HepG2 (cell line): ENCODE measurements around the gene CA14.

Experiments used
- EED ChIP-seq: sonication (generic); formaldehyde crosslinking; IDR thresholded peaks from 2 replicates; pipeline ENCODE4 v1.5.0; 2020; ENCODE audit warnings: mild to moderate bottlenecking, missing genetic modification reagents
- FOSL1 ChIP-seq: sonication (generic); formaldehyde crosslinking; IDR thresholded peaks from 2 replicates; pipeline ENCODE4 v1.9.0; 2021; ENCODE audit warnings: missing genetic modification reagents, borderline replicate concordance
- FOXK1 ChIP-seq: sonication (generic); formaldehyde crosslinking; IDR thresholded peaks from 2 replicates; pipeline ENCODE4 v1.4.0; 2020; ENCODE audit warnings: low read depth, missing genetic modification reagents, borderline replicate concordance
- HIVEP1 ChIP-seq: sonication (generic); formaldehyde crosslinking; IDR thresholded peaks from 2 replicates; pipeline ENCODE4 v1.4.0; 2020; ENCODE audit warnings: mild to moderate bottlenecking, missing genetic modification reagents
- JUND ChIP-seq: sonication (generic); formaldehyde crosslinking; IDR thresholded peaks from 2 replicates; pipeline ENCODE4 v1.8.0; 2022; ENCODE audit warnings: mild to moderate bottlenecking, missing genetic modification reagents
- RFX5 ChIP-seq: IDR thresholded peaks from 2 replicates; pipeline ENCODE4 v1.6.1; 2011; ENCODE audit warnings: low read depth, low read length, improper control_type of control experiment
- TEAD2 ChIP-seq: sonication (generic); formaldehyde crosslinking; IDR thresholded peaks from 2 replicates; pipeline ENCODE4 v1.9.0; 2021; ENCODE audit warnings: missing genetic modification reagents
- ZNF317 ChIP-seq: sonication (generic); formaldehyde crosslinking; IDR thresholded peaks from 2 replicates; pipeline ENCODE4 v1.5.0; 2020; ENCODE audit warnings: mild to moderate bottlenecking, missing genetic modification reagents
- ZNF350 ChIP-seq: sonication (generic); formaldehyde crosslinking; IDR thresholded peaks from 2 replicates; pipeline ENCODE4 v1.4.0; 2020; ENCODE audit warnings: mild to moderate bottlenecking, low read depth, missing genetic modification reagents, borderline replicate concordance
- TF ChIP-seq, protein P1 (sequence below): sonication (generic); formaldehyde crosslinking; conservative IDR thresholded peaks from 2 replicates; pipeline ENCODE4 v1.8.0; 2022; ENCODE audit warnings: low read depth, missing genetic modification reagents
- TF ChIP-seq, protein P2 (sequence below): sonication (generic); formaldehyde crosslinking; IDR thresholded peaks from 2 replicates; pipeline ENCODE4 v1.5.0; 2020; ENCODE audit warnings: missing genetic modification reagents, mild to moderate bottlenecking, borderline replicate concordance
- TF ChIP-seq, protein P3 (sequence below): sonication (generic); formaldehyde crosslinking; IDR thresholded peaks from 2 replicates; pipeline ENCODE4 v1.5.0; 2020; ENCODE audit warnings: mild to moderate bottlenecking, missing genetic modification reagents, moderate library complexity
- TF ChIP-seq, protein P4 (sequence below): sonication (generic); formaldehyde crosslinking; IDR thresholded peaks from 2 replicates; pipeline ENCODE4 v1.5.1; 2020; ENCODE audit warnings: mild to moderate bottlenecking, missing genetic modification reagents, moderate library complexity

DNA sequence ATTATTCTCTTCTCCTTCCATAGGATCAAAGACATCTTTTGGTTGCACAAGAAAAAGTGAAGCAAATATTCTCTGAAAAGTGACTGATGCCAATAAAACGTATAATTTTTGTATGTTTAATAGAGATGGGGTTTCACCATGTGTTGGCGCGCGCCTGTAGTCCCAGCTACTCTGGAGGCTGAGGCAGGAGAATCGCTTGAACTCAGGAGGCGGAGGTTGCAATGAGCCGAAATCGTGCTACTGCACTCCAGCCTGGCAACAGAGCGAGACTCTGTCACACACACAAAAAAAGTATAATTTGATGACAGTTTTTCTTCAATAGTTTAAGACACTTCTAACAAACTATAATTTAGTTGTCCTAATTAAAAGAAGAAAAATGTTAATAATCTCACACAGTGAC is 45.5 kb upstream of the CA14 start:
- TF ChIP-seq, protein P1, sequence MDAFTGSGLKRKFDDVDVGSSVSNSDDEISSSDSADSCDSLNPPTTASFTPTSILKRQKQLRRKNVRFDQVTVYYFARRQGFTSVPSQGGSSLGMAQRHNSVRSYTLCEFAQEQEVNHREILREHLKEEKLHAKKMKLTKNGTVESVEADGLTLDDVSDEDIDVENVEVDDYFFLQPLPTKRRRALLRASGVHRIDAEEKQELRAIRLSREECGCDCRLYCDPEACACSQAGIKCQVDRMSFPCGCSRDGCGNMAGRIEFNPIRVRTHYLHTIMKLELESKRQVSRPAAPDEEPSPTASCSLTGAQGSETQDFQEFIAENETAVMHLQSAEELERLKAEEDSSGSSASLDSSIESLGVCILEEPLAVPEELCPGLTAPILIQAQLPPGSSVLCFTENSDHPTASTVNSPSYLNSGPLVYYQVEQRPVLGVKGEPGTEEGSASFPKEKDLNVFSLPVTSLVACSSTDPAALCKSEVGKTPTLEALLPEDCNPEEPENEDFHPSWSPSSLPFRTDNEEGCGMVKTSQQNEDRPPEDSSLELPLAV: no peak
- TF ChIP-seq, protein P2, sequence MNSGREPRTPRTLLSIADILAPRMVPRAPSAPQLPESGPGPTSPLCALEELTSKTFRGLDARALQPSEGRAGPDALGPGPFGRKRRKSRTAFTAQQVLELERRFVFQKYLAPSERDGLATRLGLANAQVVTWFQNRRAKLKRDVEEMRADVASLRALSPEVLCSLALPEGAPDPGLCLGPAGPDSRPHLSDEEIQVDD (CRISPR knock-in tag): no peak
- TF ChIP-seq FOXK1 (no peak), EED (CRISPR knock-in tag) (no peak), ZNF317 (CRISPR knock-in tag) (no peak), FOSL1 (CRISPR knock-in tag) (no peak), RFX5 (no peak), TEAD2 (no peak), HIVEP1 (CRISPR knock-in tag) (no peak), ZNF350 (no peak), JUND (no peak)
- TF ChIP-seq, protein P3, sequence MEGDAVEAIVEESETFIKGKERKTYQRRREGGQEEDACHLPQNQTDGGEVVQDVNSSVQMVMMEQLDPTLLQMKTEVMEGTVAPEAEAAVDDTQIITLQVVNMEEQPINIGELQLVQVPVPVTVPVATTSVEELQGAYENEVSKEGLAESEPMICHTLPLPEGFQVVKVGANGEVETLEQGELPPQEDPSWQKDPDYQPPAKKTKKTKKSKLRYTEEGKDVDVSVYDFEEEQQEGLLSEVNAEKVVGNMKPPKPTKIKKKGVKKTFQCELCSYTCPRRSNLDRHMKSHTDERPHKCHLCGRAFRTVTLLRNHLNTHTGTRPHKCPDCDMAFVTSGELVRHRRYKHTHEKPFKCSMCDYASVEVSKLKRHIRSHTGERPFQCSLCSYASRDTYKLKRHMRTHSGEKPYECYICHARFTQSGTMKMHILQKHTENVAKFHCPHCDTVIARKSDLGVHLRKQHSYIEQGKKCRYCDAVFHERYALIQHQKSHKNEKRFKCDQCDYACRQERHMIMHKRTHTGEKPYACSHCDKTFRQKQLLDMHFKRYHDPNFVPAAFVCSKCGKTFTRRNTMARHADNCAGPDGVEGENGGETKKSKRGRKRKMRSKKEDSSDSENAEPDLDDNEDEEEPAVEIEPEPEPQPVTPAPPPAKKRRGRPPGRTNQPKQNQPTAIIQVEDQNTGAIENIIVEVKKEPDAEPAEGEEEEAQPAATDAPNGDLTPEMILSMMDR (CRISPR knock-in tag): no peak
- TF ChIP-seq, protein P4, sequence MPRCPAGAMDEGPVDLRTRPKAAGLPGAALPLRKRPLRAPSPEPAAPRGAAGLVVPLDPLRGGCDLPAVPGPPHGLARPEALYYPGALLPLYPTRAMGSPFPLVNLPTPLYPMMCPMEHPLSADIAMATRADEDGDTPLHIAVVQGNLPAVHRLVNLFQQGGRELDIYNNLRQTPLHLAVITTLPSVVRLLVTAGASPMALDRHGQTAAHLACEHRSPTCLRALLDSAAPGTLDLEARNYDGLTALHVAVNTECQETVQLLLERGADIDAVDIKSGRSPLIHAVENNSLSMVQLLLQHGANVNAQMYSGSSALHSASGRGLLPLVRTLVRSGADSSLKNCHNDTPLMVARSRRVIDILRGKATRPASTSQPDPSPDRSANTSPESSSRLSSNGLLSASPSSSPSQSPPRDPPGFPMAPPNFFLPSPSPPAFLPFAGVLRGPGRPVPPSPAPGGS (CRISPR knock-in tag): no peak
